Measurements from ENCODE around the gene DCTN4.

DNA sequence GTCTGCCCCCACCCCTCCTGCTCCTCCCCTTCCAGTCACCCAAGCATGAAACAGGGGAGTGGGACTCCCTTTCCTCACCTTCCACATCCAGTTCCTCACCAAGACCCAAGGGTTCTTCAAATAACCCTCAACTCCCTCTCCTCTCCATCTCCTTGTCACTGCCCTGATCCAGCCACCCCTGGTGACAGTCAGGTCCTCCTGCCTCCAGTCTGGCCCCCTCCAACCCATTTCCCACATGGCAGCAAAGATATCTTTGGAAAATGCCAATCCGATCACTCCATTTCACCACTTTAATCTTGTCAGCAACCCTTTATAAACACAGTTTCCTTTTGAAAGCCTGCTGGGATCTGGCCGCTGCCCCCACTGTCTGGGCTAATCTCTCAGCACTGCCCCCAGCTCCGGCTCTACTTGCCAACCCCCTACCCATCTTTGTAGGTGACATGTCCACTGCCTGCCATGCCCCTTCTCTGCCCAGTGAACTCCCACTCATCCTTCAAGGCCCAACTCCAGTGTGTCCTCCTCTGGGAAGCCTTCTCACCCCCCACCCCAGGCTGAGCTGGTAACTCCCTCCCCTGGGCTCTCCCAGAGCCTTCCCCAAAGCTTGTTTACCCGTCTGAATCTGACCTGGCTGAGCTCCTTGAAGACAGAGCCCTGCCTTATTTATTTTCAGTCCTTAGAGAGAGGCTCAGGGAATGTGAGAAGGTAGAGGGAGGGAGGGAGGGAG, 98.5 kb downstream of the DCTN4 start:
- TF ChIP-seq, protein P1, sequence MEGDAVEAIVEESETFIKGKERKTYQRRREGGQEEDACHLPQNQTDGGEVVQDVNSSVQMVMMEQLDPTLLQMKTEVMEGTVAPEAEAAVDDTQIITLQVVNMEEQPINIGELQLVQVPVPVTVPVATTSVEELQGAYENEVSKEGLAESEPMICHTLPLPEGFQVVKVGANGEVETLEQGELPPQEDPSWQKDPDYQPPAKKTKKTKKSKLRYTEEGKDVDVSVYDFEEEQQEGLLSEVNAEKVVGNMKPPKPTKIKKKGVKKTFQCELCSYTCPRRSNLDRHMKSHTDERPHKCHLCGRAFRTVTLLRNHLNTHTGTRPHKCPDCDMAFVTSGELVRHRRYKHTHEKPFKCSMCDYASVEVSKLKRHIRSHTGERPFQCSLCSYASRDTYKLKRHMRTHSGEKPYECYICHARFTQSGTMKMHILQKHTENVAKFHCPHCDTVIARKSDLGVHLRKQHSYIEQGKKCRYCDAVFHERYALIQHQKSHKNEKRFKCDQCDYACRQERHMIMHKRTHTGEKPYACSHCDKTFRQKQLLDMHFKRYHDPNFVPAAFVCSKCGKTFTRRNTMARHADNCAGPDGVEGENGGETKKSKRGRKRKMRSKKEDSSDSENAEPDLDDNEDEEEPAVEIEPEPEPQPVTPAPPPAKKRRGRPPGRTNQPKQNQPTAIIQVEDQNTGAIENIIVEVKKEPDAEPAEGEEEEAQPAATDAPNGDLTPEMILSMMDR (IDR thresholded peaks at IDR 0.05), result no peak
- no peak for TF ChIP-seq POLR2A (IDR thresholded peaks at IDR 0.05)
- no peak for TF ChIP-seq POLR2AphosphoS5 (IDR thresholded peaks at IDR 0.05)
